Chondrocyte (in vitro differentiated cells): ENCODE results near the gene PTCHD4. TPM values are rescaled to one million over a fixed set of nuclear protein-coding genes. Genes with fewer than 3 reads are reported as not detected.
A peak's percentile ranks its signal among the peaks of the same experiment; 100 is the strongest.

ENCODE experiments used
- DNase-seq: peaks from one replicate; pipeline ENCODE4 v3.0.0; 2021; ENCODE audit warnings: mixed read lengths, low spot score
- H3K27ac Mint-ChIP-seq: one replicate; pipeline ENCODE4 v1.8.0; 2021; ENCODE audit warnings: mild to moderate bottlenecking, moderate library complexity, mixed read lengths; ENCODE audit not compliant: unreplicated experiment
- H3K27me3 Mint-ChIP-seq: 2 replicates; pipeline ENCODE4 v1.8.0; 2021; ENCODE audit warnings: low read depth, mixed read lengths
- H3K36me3 Mint-ChIP-seq: 2 replicates; pipeline ENCODE4 v1.8.0; 2021; ENCODE audit warnings: low read depth, mixed read lengths
- H3K4me1 Mint-ChIP-seq: 2 replicates; pipeline ENCODE4 v1.8.0; 2021; ENCODE audit warnings: low read depth, mild to moderate bottlenecking, mixed read lengths
- H3K4me3 Mint-ChIP-seq: one replicate; pipeline ENCODE4 v1.8.0; 2021; ENCODE audit warnings: mild to moderate bottlenecking, moderate library complexity, mixed read lengths; ENCODE audit not compliant: unreplicated experiment
- H3K9me3 Mint-ChIP-seq: 2 replicates; pipeline ENCODE4 v1.8.0; 2021; ENCODE audit warnings: low read depth, mixed read lengths
- total RNA-seq: library from RNA; stranded (reverse); gene quantifications from 3 replicates; pipeline ENCODE4 v1.2.1, GENCODE V29; 2021
- TF ChIP-seq, protein P1 (sequence below): fragments of 200-600 bp; sonication (generic); IDR thresholded peaks from 2 replicates; pipeline ENCODE4 v1.5.0; 2021; ENCODE audit warnings: antibody characterized with exemption, mild to moderate bottlenecking, moderate library complexity

Gene PTCHD4
- total RNA-seq, 1 donor from 2014 or later = 0.95 TPM

DNA sequence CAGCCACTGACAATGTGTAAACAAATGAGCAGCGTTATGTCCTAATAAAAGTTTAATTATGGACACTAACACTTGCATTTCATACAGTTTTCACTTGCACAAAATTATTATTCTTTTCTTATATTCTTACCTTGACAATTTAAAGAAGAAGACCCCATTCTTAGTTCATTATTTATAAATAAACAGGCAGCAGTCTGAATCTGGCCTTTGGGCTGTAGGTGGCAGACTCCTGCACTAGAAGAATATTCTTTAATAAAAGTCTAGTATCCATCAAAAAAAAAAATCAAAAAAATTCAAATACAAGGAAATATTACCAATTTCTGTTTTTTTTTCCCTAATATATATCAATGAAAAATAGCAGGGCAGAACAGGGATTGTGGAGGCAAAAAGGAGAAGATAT, 24.8 kb downstream of the PTCHD4 start:
- no peaks in the 10 kb centered on the region for H3K9me3 Mint-ChIP-seq
- no peaks in the 10 kb centered on the region for H3K27me3 Mint-ChIP-seq
- H3K27ac Mint-ChIP-seq = no peak overlapping the region
- DNase-seq = no peak
- H3K4me3 Mint-ChIP-seq = no peak overlapping the region
- TF ChIP-seq, protein P1, sequence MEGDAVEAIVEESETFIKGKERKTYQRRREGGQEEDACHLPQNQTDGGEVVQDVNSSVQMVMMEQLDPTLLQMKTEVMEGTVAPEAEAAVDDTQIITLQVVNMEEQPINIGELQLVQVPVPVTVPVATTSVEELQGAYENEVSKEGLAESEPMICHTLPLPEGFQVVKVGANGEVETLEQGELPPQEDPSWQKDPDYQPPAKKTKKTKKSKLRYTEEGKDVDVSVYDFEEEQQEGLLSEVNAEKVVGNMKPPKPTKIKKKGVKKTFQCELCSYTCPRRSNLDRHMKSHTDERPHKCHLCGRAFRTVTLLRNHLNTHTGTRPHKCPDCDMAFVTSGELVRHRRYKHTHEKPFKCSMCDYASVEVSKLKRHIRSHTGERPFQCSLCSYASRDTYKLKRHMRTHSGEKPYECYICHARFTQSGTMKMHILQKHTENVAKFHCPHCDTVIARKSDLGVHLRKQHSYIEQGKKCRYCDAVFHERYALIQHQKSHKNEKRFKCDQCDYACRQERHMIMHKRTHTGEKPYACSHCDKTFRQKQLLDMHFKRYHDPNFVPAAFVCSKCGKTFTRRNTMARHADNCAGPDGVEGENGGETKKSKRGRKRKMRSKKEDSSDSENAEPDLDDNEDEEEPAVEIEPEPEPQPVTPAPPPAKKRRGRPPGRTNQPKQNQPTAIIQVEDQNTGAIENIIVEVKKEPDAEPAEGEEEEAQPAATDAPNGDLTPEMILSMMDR = peak; percentile 62
- no peaks in the 10 kb centered on the region for H3K36me3 Mint-ChIP-seq
- H3K4me1 Mint-ChIP-seq = peaks cover 2% of the 10 kb centered on the region

DNA sequence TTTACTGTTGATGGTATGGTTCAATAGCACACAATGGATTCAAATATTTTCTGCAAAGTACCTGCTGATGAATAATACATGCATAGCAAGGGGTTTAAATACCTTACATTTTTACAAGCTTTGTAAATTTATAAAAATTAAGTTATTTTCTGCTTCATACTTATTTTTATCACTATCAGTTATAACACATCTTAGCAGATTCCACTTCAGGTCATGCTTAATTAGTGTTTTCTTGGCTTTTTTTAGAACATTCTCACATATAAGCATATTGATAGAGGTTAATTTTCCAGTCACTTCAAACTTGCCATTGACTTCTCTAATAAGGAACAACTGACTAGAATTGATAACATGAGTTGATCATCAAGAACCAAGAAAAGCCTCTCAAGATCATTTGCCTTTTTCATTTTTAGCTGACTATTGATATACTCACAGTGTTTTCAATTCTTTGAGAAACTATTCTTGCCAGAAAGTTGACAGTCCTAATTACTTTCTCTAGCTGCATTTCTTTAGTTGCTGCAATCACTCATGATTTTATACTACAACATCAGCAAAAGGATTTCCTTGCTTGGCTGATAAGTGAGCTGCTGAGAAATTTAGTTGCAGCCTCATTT, 25.8 kb downstream of the PTCHD4 start:
- DNase-seq = no peak
- H3K27me3 Mint-ChIP-seq = no peaks in the 10 kb centered on the region
- H3K4me1 Mint-ChIP-seq = peaks cover 4% of the 10 kb centered on the region
- no peaks in the 10 kb centered on the region for H3K9me3 Mint-ChIP-seq
- TF ChIP-seq, protein P1 = no peak
- H3K4me3 Mint-ChIP-seq = no peak overlapping the region
- no peak overlapping the region for H3K27ac Mint-ChIP-seq
- no peaks in the 10 kb centered on the region for H3K36me3 Mint-ChIP-seq

DNA sequence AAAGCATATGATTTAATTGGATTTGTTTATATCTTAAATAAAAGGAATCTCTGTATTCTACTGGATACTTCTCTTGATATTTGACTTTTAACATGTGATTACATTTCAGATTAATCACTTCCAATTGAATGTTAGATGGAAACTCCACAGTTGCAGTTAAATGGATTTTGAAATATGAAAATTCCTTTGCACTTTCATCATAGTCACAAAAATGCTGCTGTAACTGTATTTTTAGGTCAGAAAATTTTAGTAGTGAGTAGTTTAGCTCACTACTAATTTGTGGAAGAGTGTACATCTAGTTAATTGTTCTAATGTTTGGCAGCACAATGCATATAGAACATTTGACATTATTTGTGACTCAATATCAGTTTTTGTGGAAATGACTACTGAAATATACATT, 26.8 kb downstream of the PTCHD4 start:
- Mint-ChIP-seq H3K27me3 (no peaks in the 10 kb centered on the region), H3K27ac (no peak overlapping the region), H3K9me3 (no peaks in the 10 kb centered on the region), H3K4me3 (no peak overlapping the region), H3K36me3 (no peaks in the 10 kb centered on the region), H3K4me1 (peaks cover 9% of the 10 kb centered on the region)
- no peak for DNase-seq
- TF ChIP-seq, protein P1 = no peak

DNA sequence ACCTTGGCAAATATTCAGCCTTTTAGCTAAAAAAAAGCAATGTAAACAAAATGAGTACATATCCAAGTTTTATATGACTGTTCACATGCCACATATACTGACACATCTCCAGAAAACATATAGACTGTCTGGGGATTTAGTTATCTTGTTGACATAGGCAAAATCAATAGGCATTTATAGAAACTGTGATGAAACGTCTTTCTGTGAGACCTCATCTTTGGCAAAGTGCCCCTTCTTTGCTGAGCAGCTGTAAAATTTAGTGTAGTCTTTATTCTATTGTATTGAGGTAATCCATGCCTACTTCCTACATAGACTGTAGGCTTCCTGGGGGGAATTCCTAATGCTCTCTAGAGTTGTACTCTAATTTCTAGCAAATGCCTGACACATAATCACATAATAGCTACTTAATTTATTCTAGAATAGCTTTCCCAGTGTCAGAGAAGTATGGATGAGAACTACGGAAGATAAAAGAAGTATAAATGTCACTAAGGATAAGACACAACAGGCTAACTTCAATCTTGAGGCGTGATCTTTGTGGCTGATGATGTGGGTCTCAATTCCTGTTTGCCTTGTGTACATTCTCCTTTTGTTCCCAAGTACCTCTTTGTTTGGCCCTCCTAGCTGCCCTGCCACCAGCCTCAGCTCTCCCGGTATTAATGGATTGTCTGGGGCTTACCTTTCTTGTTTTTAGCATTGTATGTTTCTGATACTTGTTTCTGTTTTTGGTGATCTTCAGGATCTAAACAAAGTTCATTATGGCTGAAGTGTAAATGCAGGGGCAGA, 30.6 kb downstream of the PTCHD4 start:
- H3K27me3 Mint-ChIP-seq = no peaks in the 10 kb centered on the region
- no peak overlapping the region for H3K27ac Mint-ChIP-seq
- H3K4me3 Mint-ChIP-seq = no peak overlapping the region
- peaks cover 2% of the 10 kb centered on the region for H3K36me3 Mint-ChIP-seq
- peaks cover 10% of the 10 kb centered on the region for H3K9me3 Mint-ChIP-seq
- H3K4me1 Mint-ChIP-seq = peaks cover 12% of the 10 kb centered on the region
- DNase-seq = no peak
- TF ChIP-seq, protein P1 = no peak

DNA sequence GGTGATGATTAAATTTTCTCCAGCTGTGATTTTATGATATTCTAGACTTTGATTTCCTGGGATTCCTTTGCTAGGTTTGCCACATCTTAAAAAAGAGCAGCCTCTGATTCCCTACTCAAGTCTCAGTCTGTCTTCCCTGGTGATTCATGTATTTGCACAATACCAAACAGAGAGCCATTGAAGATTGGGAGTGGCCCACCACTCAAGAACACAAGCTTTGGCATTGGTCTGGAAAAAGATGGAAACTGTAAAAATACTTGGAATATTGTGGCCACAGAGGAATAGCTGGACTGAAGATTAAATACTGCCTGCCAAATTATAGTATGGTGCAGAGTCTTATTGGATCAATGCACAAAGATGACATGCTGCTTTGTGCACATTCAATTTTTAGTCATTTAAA, 32.9 kb downstream of the PTCHD4 start:
- no peak for DNase-seq
- Mint-ChIP-seq H3K27me3 (no peaks in the 10 kb centered on the region), H3K36me3 (peaks cover 2% of the 10 kb centered on the region), H3K4me3 (no peak overlapping the region), H3K27ac (no peak overlapping the region), H3K4me1 (peaks cover 10% of the 10 kb centered on the region), H3K9me3 (peaks cover 10% of the 10 kb centered on the region)
- TF ChIP-seq, protein P1 = no peak
